CD4-positive, alpha-beta memory T cell (primary cell): ENCODE results near the gene OST4. TPM values are rescaled to one million over a fixed set of nuclear protein-coding genes. Genes with fewer than 3 reads are reported as not detected.

Experiments
- CTCF ChIA-PET: fragments of 350-600 bp; sonication (Branson Sonifier 250); formaldehyde crosslinking; loops from one replicate; lab custom pipeline; 2021; ENCODE audit warnings: inconsistent platforms; ENCODE audit not compliant: partially characterized antibody; lab: Charles Lee
- POLR2A ChIA-PET: fragments of 350-600 bp; sonication (Branson Sonifier 250); formaldehyde crosslinking; loops from one replicate; lab custom pipeline; 2021; ENCODE audit not compliant: partially characterized antibody; lab: Charles Lee
- DNase-seq, 5 donors: peaks; one replicate each; pipeline versions ENCODE4 v3.0.0 to v3.0.0-alpha.2; 2020 to 2022; ENCODE audit warnings: mixed read lengths in 1 of 5
- H3K27ac ChIP-seq: one replicate; pipeline ENCODE4 v1.7.0; 2013; ENCODE audit warnings: low read depth, low read length
- H3K27me3 ChIP-seq: 2 replicates; pipeline ENCODE4 v1.7.0; 2013; ENCODE audit warnings: mild to moderate bottlenecking, low read length, moderate library complexity; ENCODE audit not compliant: insufficient read depth
- H3K36me3 ChIP-seq: 2 replicates; pipeline ENCODE4 v1.7.0; 2013; ENCODE audit warnings: mild to moderate bottlenecking, low read length, moderate library complexity; ENCODE audit not compliant: insufficient read depth
- H3K4me1 ChIP-seq: 2 replicates; pipeline ENCODE4 v1.7.0; 2013; ENCODE audit warnings: mild to moderate bottlenecking, low read length, moderate library complexity; ENCODE audit not compliant: insufficient read depth
- H3K4me3 ChIP-seq, 2 donors: one replicate each; pipeline ENCODE4 v1.7.0; 2013; ENCODE audit warnings: low read length in 2 of 2, mild to moderate bottlenecking in 1 of 2
- H3K9me3 ChIP-seq, 2 donors: one replicate each; pipeline ENCODE4 v1.7.0; 2013; ENCODE audit warnings: low read length in 2 of 2, control low read depth in 1 of 2; ENCODE audit not compliant: control insufficient read depth in 1 of 2
- H3K27ac Mint-ChIP-seq, 7 donors: one replicate each; pipeline ENCODE4 v1.8.0; 2020 to 2021; ENCODE audit warnings: mixed read lengths in 7 of 7, mild to moderate bottlenecking in 6 of 7, inconsistent platforms in 3 of 7, moderate library complexity in 3 of 7
- H3K27me3 Mint-ChIP-seq, 2 donors: one replicate each; pipeline ENCODE4 v1.8.0; 2020 to 2021; ENCODE audit warnings: mixed read lengths in 2 of 2
- H3K36me3 Mint-ChIP-seq, 2 donors: one replicate each; pipeline ENCODE4 v1.8.0; 2020 to 2021; ENCODE audit warnings: mixed read lengths in 2 of 2, inconsistent platforms in 1 of 2, mild to moderate bottlenecking in 1 of 2
- H3K4me1 Mint-ChIP-seq, 4 donors: one replicate each; pipeline ENCODE4 v1.8.0; 2020 to 2021; ENCODE audit warnings: mixed read lengths in 4 of 4, mild to moderate bottlenecking in 1 of 4
- H3K4me3 Mint-ChIP-seq, 8 donors: one replicate each; pipeline ENCODE4 v1.8.0; 2020 to 2021; ENCODE audit warnings: mixed read lengths in 8 of 8, mild to moderate bottlenecking in 7 of 8, moderate library complexity in 6 of 8, inconsistent platforms in 3 of 8
- H3K9me3 Mint-ChIP-seq, 8 donors: one replicate each; pipeline ENCODE4 v1.8.0; 2020 to 2021; ENCODE audit warnings: mixed read lengths in 8 of 8, mild to moderate bottlenecking in 5 of 8, inconsistent platforms in 3 of 8, moderate library complexity in 1 of 8
- intact Hi-C: fragments of 100-400 bp; cut with micrococcal nuclease; formaldehyde crosslinking; loops from one replicate; pipeline ENCODE4 v1.15.1; 2023
- polyA plus RNA-seq, 2 donors: library from polyadenylated mRNA; unstranded; fragments of 300-500 nt; fragmentation: Illumina TruSeq; gene quantifications; one replicate each; pipeline ENCODE4 v1.2.3, GENCODE V29; 2021
- total RNA-seq, 2 experiments: library from RNA; stranded (reverse); gene quantifications; one replicate each; pipeline ENCODE4 v1.2.3, GENCODE V29; 2021

OST4 gene
- total and polyA plus RNA-seq, 4 experiments from 2014 or later = 269 to 958 (median 587) TPM

DNA sequence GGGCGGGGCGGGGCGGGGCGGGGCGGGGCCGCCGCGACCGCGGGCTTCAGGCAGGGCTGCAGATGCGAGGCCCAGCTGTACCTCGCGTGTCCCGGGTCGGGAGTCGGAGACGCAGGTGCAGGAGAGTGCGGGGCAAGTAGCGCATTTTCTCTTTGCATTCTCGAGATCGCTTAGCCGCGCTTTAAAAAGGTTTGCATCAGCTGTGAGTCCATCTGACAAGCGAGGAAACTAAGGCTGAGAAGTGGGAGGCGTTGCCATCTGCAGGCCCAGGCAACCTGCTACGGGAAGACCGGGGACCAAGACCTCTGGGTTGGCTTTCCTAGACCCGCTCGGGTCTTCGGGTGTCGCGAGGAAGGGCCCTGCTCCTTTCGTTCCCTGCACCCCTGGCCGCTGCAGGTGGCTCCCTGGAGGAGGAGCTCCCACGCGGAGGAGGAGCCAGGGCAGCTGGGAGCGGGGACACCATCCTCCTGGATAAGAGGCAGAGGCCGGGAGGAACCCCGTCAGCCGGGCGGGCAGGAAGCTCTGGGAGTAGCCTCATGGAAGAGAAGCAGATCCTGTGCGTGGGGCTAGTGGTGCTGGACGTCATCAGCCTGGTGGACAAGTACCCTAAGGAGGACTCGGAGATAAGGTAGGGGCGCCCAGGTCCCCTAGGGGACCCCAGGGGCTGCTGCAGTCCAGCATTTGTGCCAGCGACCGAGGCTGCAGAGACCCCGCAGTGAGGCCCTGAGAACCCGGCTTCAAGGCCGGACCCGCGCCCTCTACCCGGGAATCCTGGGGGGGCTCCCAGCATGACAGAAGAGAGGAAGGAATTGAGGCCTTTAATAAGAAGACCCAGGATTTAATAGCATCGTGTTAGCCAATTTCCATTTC lies 15.5 kb upstream of the OST4 start, which contains the start of gene KHK:
Gene KHK, plus strand, starts transcription at position 49 of the 870 bp plus-strand sequence. Its CDS starts 488 bp downstream, at position 537.
- Mint-ChIP-seq H3K4me1 (peaks cover 3 to 31% (median 17%) of the 10 kb centered on the region in 4 donors), H3K4me3 (peak within 1 kb of the TSS; percentile 83 to 90 (median 86)), H3K36me3 (peaks cover 0 to 2% of the 10 kb centered on the region in 2 donors), H3K27ac (peak within 1 kb of the TSS; percentile 82 to 94 (median 89)), H3K9me3 (no peaks in the 10 kb centered on the region), H3K27me3 (no peaks in the 10 kb centered on the region)
- Histone ChIP-seq H3K27ac (peak within 1 kb of the TSS; percentile 80), H3K4me1 (peaks cover 25% of the 10 kb centered on the region), H3K4me3 (peak within 1 kb of the TSS; percentile 29 to 75), H3K36me3 (no peaks in the 10 kb centered on the region), H3K27me3 (no peaks in the 10 kb centered on the region), H3K9me3 (no peaks in the 10 kb centered on the region)
- DNase-seq = no peak
- CTCF ChIA-PET = interaction anchor here (0.7 to 8.4 kb wide), 15 partner anchors 9 to 542 kb away, joined by 3 to 46 read pairs (median 4); partner anchors contain the start of genes AGBL5, CCDC121, GPN1 and OST4
- POLR2A ChIA-PET = interaction anchor here (0.7 to 8.8 kb wide), 10 partner anchors 9 to 216 kb away, joined by 3 to 187 read pairs (median 6); partner anchors contain the start of genes ABHD1, AGBL5, ATRAID and OST4
- intact Hi-C loops = loop anchor here (1.0 to 5.0 kb wide), 6 partner anchors 16 to 340 kb away; partner anchors contain the start of genes ATRAID, NRBP1, OST4 and PREB

- H3K36me3 ChIP-seq = no peaks in the 10 kb centered on the region
- Mint-ChIP-seq H3K27ac (peak overlapping the region; percentile 82 to 94 (median 89)), H3K4me3 (peak overlapping the region; percentile 82 to 90 (median 86)), H3K9me3 (no peaks in the 10 kb centered on the region), H3K36me3 (peaks cover 0 to 2% of the 10 kb centered on the region in 2 donors), H3K27me3 (no peaks in the 10 kb centered on the region), H3K4me1 (peaks cover 9 to 37% (median 23%) of the 10 kb centered on the region in 4 donors)
- intact Hi-C loops = loop anchor here (1.0 to 5.0 kb wide), 6 partner anchors 15 to 341 kb away; partner anchors contain the start of genes ATRAID, NRBP1, OST4 and PREB
- no peaks in the 10 kb centered on the region for H3K9me3 ChIP-seq
- peak; percentile 93 to 99 (median 98) for DNase-seq
- no peaks in the 10 kb centered on the region for H3K27me3 ChIP-seq
- H3K4me3 ChIP-seq = peak overlapping the region; percentile 11 to 75
- CTCF ChIA-PET = interaction anchor here (0.6 to 8.4 kb wide), 9 partner anchors 10 to 542 kb away, joined by 3 to 46 read pairs (median 4); partner anchors contain the start of genes CCDC121, GPN1 and OST4
- peak overlapping the region; percentile 80 for H3K27ac ChIP-seq
- peaks cover 32% of the 10 kb centered on the region for H3K4me1 ChIP-seq
- POLR2A ChIA-PET = interaction anchor here (0.7 to 8.8 kb wide), 12 partner anchors 10 to 126 kb away, joined by 3 to 187 read pairs (median 6); partner anchors contain the start of genes ABHD1, AGBL5, ATRAID and OST4
Measured at GRCh38 chr2:27086090-27086723, 14.8 kb upstream of the OST4 start.

- intact Hi-C loops = loop anchor here (1.0 to 5.0 kb wide), 6 partner anchors 14 to 342 kb away; partner anchors contain the start of genes ATRAID, NRBP1, OST4 and PREB
- Histone ChIP-seq H3K9me3 (no peaks in the 10 kb centered on the region), H3K4me1 (peaks cover 38% of the 10 kb centered on the region), H3K27me3 (no peaks in the 10 kb centered on the region), H3K4me3 (peak overlapping the region; percentile 11 to 75), H3K27ac (peak overlapping the region; percentile 80), H3K36me3 (no peaks in the 10 kb centered on the region)
- Mint-ChIP-seq H3K36me3 (peaks cover 0 to 2% of the 10 kb centered on the region in 2 donors), H3K4me1 (peaks cover 13 to 42% (median 26%) of the 10 kb centered on the region in 4 donors), H3K27me3 (no peaks in the 10 kb centered on the region), H3K9me3 (no peaks in the 10 kb centered on the region), H3K4me3 (peak overlapping the region; percentile 60 to 90 (median 65)), H3K27ac (peak overlapping the region in 5 of 7 donors; percentile 4 to 88 (median 77))
- peak in 1 of 5 donors; percentile 17 for DNase-seq
- ChIA-PET CTCF (interaction anchor here (0.6 to 8.4 kb wide), 3 partner anchors 13 to 124 kb away, joined by 3 to 46 read pairs (median 4); partner anchors contain the start of gene OST4), POLR2A (interaction anchor here (0.6 to 8.8 kb wide), 14 partner anchors 10 to 131 kb away, joined by 3 to 187 read pairs (median 4); partner anchors contain the start of genes AGBL5, ATRAID, OST4 and PREB)
Measured at GRCh38 chr2:27085673-27086089, 14.2 kb upstream of the OST4 start.

GRCh38 chr2:27085062-27085672 lies 13.7 kb upstream of the OST4 start:
- peak overlapping the region; percentile 11 to 75 for H3K4me3 ChIP-seq
- POLR2A ChIA-PET = interaction anchor here (0.6 to 8.8 kb wide), 15 partner anchors 11 to 132 kb away, joined by 3 to 187 read pairs (median 4); partner anchors contain the start of genes AGBL5, ATRAID, OST4 and PREB
- H3K36me3 Mint-ChIP-seq = peaks cover 0 to 2% of the 10 kb centered on the region in 2 donors

GRCh38 chr2:27084297-27085061 lies 13.0 kb upstream of the OST4 start:
- H3K9me3 Mint-ChIP-seq = no peaks in the 10 kb centered on the region
- intact Hi-C loops = loop anchor here (5.0 kb wide), 1 partner anchor 343 kb away; the partner anchor contains the start of gene NRBP1
- POLR2A ChIA-PET = interaction anchor here (0.8 to 18.9 kb wide), 7 partner anchors 13 to 128 kb away, joined by 3 to 402 read pairs (median 5); partner anchors contain the start of genes AGBL5, ATRAID, OST4 and SLC5A6

More at GRCh38 chr2:27085062-27085672, 13.7 kb upstream of the OST4 start:
- Histone ChIP-seq H3K27ac (peak overlapping the region; percentile 80), H3K9me3 (no peaks in the 10 kb centered on the region), H3K4me1 (peaks cover 41% of the 10 kb centered on the region), H3K27me3 (no peaks in the 10 kb centered on the region), H3K36me3 (no peaks in the 10 kb centered on the region)
- H3K27me3 Mint-ChIP-seq = no peaks in the 10 kb centered on the region
- H3K4me3 Mint-ChIP-seq = peak overlapping the region; percentile 60 to 90 (median 65)
- no peak for DNase-seq
- CTCF ChIA-PET = interaction anchor here (0.6 to 8.4 kb wide), 3 partner anchors 12 to 123 kb away, joined by 3 to 46 read pairs (median 4); partner anchors contain the start of gene OST4
- peaks cover 15 to 44% (median 29%) of the 10 kb centered on the region in 4 donors for H3K4me1 Mint-ChIP-seq
- no peaks in the 10 kb centered on the region for H3K9me3 Mint-ChIP-seq
- intact Hi-C loops = loop anchor here (5.0 kb wide), 1 partner anchor 342 kb away; the partner anchor contains the start of gene NRBP1
- H3K27ac Mint-ChIP-seq = peak overlapping the region; percentile 6 to 88 (median 72)

More at GRCh38 chr2:27084297-27085061, 13.0 kb upstream of the OST4 start:
- H3K27me3 Mint-ChIP-seq = no peaks in the 10 kb centered on the region
- H3K4me1 ChIP-seq = peaks cover 41% of the 10 kb centered on the region
- H3K4me1 Mint-ChIP-seq = peaks cover 16 to 44% (median 31%) of the 10 kb centered on the region in 4 donors
- H3K4me3 ChIP-seq = no peak overlapping the region
- H3K36me3 ChIP-seq = no peaks in the 10 kb centered on the region
- no peaks in the 10 kb centered on the region for H3K27me3 ChIP-seq
- no peaks in the 10 kb centered on the region for H3K9me3 ChIP-seq
- no peak for DNase-seq
- peak overlapping the region in 6 of 8 donors; percentile 8 to 77 (median 55) for H3K4me3 Mint-ChIP-seq
- CTCF ChIA-PET = interaction anchor here (2.9 to 8.4 kb wide), 2 partner anchors 12 to 33 kb away, joined by 7 to 46 read pairs; partner anchors contain the start of genes AGBL5 and OST4
- peaks cover 0 to 2% of the 10 kb centered on the region in 2 donors for H3K36me3 Mint-ChIP-seq
- H3K27ac Mint-ChIP-seq = peak overlapping the region in 5 of 7 donors; percentile 8 to 89 (median 85)
- no peak overlapping the region for H3K27ac ChIP-seq
